ENCODE data around the gene JARID2. TPM values are rescaled to one million over a fixed set of nuclear protein-coding genes. Genes with fewer than 3 reads are reported as not detected.

Gene JARID2
- total and polyA plus RNA-seq, 2 of the 8 experiments (the other 6 are each of a cell fraction or from before 2014, with no cell fraction given) = 60.1 to 239 TPM

DNA sequence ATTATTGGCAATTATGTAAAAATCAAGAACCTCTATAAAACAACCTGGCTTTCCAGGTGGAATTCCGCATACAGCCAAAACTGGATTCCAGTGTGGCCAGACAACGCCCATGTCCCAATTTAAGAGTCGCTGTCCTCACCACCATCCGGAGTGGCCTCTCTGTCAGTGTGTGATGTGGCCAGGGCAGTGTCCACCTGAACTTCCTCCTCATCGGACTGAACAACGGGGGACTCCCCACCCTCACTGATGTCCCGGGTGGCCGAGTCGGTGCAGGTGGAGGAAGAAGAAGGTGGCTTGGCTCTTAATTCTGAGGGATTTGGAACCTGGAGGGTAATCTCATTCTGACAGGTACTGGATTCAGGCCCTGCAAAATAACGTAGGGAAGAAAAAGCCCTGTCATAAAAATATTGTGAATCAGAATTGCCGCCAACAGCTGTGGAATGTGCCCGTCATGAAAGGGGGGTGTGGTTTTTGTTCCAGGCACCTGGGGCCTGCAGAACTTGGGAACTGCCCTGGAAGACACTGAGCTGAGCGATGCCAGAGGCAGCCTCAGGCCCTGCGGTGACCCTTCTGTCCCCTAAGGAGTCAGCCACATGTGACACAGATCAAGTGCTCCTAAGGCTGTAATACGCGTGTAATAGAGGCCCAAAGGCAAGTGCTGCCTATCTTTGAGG, 277.1 kb downstream of the JARID2 start:
- H3K36me3 ChIP-seq (ENCODE audit: control insufficient read depth in 2 of 4, insufficient read depth in 4 of 4, low read length in 3 of 4) = peaks cover 7 to 68% (median 43%) of the 10 kb centered on the region in 4 experiments; a peak in 7 of 8 replicates
- no peaks in the 10 kb centered on the region for H3K79me2 ChIP-seq (ENCODE audit: control insufficient read depth in 1 of 2, insufficient read depth in 2 of 2, low read length in 2 of 2)
- WGBS, 2 experiments (ENCODE audit: extremely low coverage in 1 of 2, insufficient coverage in 1 of 2, insufficient read length in 1 of 2, insufficient replicate concordance in 2 of 2, low coverage in 1 of 2, low lambda C conversion rate in 2 of 2, missing lambda C conversion rate in 1 of 2) = 97% methylated on average over 16 of the region's 16 CpGs; no CpG with 5 or more reads in 1 of the 2 experiments
- no peak overlapping the region for H3K4ac ChIP-seq (replicated peaks; ENCODE audit: insufficient read length, low read depth, low read length)
- no peak overlapping the region for H2AFZ ChIP-seq (ENCODE audit: low read length)
- no peak overlapping the region for H3K4me2 ChIP-seq (ENCODE audit: insufficient read depth in 1 of 2, low read depth in 2 of 2, low read length in 2 of 2)
- H3K56ac ChIP-seq (replicated peaks; ENCODE audit: insufficient read length, low read depth, low read length) = no peak overlapping the region
- H4K5ac ChIP-seq (ENCODE audit: insufficient read length, low read depth, low read length) = no peak overlapping the region
- H2BK5ac ChIP-seq (ENCODE audit: low read depth, low read length) = no peak overlapping the region
- ChIA-PET POLR2A (ENCODE audit: partially characterized antibody) (interaction anchor here (0.5 to 2.4 kb wide), 8 partner anchors 10 to 255 kb away, joined by 3 to 9 read pairs (median 3); no protein-coding TSS in a partner anchor), CTCF (ENCODE audit: partially characterized antibody) (interaction anchor here (1.0 to 2.5 kb wide), 3 partner anchors 11 to 101 kb away, joined by 4 to 9 read pairs (median 4); no protein-coding TSS in a partner anchor)
- no peak overlapping the region for H2BK12ac ChIP-seq (ENCODE audit: low read depth, low read length)
- no peak overlapping the region for H3K14ac ChIP-seq (ENCODE audit: insufficient read length)
- 0 out of 2 replicates have a peak, but pooled peaks cover 5% of the 10 kb centered on the region for H3K79me1 ChIP-seq (ENCODE audit: low read depth, low read length)
- H3K4me1 ChIP-seq (replicated peaks in 1 of 4; ENCODE audit: control insufficient read depth in 3 of 4, insufficient read depth in 4 of 4, low read length in 3 of 4) = no peaks in the 10 kb centered on the region; a peak in 1 of 7 replicates
- no peak overlapping the region for H2BK20ac ChIP-seq (ENCODE audit: low read length)
- H2BK120ac ChIP-seq (replicated peaks; ENCODE audit: low read depth, low read length) = no peak overlapping the region
- H3K4me3 ChIP-seq (ENCODE audit: extremely low read depth in 1 of 4, insufficient read depth in 2 of 4, low read depth in 3 of 4, low read length in 4 of 4) = no peak overlapping the region
- H3K9me3 ChIP-seq (ENCODE audit: insufficient read depth in 2 of 2, low read depth in 1 of 2, low read length in 1 of 2) = peaks cover 23 to 26% of the 10 kb centered on the region in 2 experiments
- no peak overlapping the region for H2AK5ac ChIP-seq (ENCODE audit: low read depth, low read length)
- no peak overlapping the region for H4K91ac ChIP-seq (replicated peaks; ENCODE audit: insufficient read length, low read length)
- peaks cover 2 to 9% of the 10 kb centered on the region in 2 experiments for H4K20me1 ChIP-seq (replicated peaks in 1 of 2; ENCODE audit: control insufficient read depth in 1 of 2, insufficient read depth in 2 of 2, low read length in 2 of 2)
- FAIRE-seq (no peak), DNase-seq (ENCODE audit: low read depth in 1 of 2, low spot score in 2 of 2) (no peak)
- H3K27me3 ChIP-seq (replicated peaks in 1 of 4; ENCODE audit: control insufficient read depth in 3 of 4, extremely low read depth in 1 of 4, insufficient read depth in 3 of 4, low read length in 3 of 4) = no peaks in the 10 kb centered on the region
- H3K23ac ChIP-seq (ENCODE audit: insufficient read length) = no peak overlapping the region
- no peaks in the 10 kb centered on the region for H3K23me2 ChIP-seq (ENCODE audit: low read depth, low read length)
- H3K9ac ChIP-seq (replicated peaks in 1 of 4; ENCODE audit: extremely low read depth in 1 of 4, low read depth in 3 of 4, low read length in 3 of 4) = no peak overlapping the region
- no peak overlapping the region for H4K8ac ChIP-seq (ENCODE audit: extremely low read depth, insufficient read depth, low read length)
- H3K18ac ChIP-seq (ENCODE audit: extremely low read depth, low read length) = no peak overlapping the region
- H2BK15ac ChIP-seq (ENCODE audit: low read length) = no peak overlapping the region
- H3K27ac ChIP-seq (ENCODE audit: low read depth, low read length) = no peak overlapping the region
- TF ChIP-seq CBX5 (IDR thresholded peaks at IDR 0.05; ENCODE audit: low read depth, low read length) (no peak), NRF1 (IDR thresholded peaks at IDR 0.05; ENCODE audit: low read depth, low read length) (no peak), TAF7 (optimal IDR thresholded peaks at IDR 0.05; ENCODE audit: borderline replicate concordance, low read depth, low read length) (peak; percentile 8), EP300 (IDR thresholded peaks at IDR 0.05; ENCODE audit: borderline replicate concordance in 1 of 2, low read depth in 2 of 2, low read length in 2 of 2) (no peak), POLR2AphosphoS5 (IDR thresholded peaks at IDR 0.05; ENCODE audit: low read depth, low read length) (peak; percentile 38), POLR2A (IDR thresholded peaks at IDR 0.05; ENCODE audit: control extremely low read depth in 1 of 2, low read depth in 2 of 2, low read length in 2 of 2) (peak; percentile 42 to 70; a peak in 2 of 3 replicates)
- TF ChIP-seq, protein P1, sequence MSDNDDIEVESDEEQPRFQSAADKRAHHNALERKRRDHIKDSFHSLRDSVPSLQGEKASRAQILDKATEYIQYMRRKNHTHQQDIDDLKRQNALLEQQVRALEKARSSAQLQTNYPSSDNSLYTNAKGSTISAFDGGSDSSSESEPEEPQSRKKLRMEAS (IDR thresholded peaks at IDR 0.05) = peak; percentile 53; the same call in 1 of the 2 replicates
- TF ChIP-seq, protein P2, sequence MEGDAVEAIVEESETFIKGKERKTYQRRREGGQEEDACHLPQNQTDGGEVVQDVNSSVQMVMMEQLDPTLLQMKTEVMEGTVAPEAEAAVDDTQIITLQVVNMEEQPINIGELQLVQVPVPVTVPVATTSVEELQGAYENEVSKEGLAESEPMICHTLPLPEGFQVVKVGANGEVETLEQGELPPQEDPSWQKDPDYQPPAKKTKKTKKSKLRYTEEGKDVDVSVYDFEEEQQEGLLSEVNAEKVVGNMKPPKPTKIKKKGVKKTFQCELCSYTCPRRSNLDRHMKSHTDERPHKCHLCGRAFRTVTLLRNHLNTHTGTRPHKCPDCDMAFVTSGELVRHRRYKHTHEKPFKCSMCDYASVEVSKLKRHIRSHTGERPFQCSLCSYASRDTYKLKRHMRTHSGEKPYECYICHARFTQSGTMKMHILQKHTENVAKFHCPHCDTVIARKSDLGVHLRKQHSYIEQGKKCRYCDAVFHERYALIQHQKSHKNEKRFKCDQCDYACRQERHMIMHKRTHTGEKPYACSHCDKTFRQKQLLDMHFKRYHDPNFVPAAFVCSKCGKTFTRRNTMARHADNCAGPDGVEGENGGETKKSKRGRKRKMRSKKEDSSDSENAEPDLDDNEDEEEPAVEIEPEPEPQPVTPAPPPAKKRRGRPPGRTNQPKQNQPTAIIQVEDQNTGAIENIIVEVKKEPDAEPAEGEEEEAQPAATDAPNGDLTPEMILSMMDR (IDR thresholded peaks at IDR 0.05; ENCODE audit: control extremely low read depth in 1 of 3, insufficient read depth in 1 of 3, low read depth in 1 of 3, low read length in 3 of 3) = no peak
